ENCODE data around the gene ANGPTL2. TPM values are rescaled to one million over a fixed set of nuclear protein-coding genes. Genes with fewer than 3 reads are reported as not detected.

ANGPTL2 gene
- total RNA-seq, 1 donor from 2014 or later = 16.6 TPM

- DNase-seq (ENCODE audit: low spot score in 2 of 2, unreplicated experiment in 2 of 2) = no peak
- Mint-ChIP-seq H3K4me1 (peaks cover 5% of the 10 kb centered on the region), H3K27ac (no peak overlapping the region), H3K36me3 (peaks cover 19% of the 10 kb centered on the region), H3K27me3 (ENCODE audit: low read depth) (no peaks in the 10 kb centered on the region), H3K4me3 (no peak overlapping the region), H3K9me3 (no peaks in the 10 kb centered on the region)
- TF ChIP-seq CTCF (IDR thresholded peaks at IDR 0.05; ENCODE audit: unreplicated experiment) = no peak
These were observed 30.9 kb downstream of the ANGPTL2 start for GRCh38 chr9:127091526-127091925.

- Mint-ChIP-seq H3K9me3 (no peaks in the 10 kb centered on the region), H3K27me3 (ENCODE audit: low read depth) (no peaks in the 10 kb centered on the region), H3K4me3 (no peak overlapping the region), H3K36me3 (peaks cover 19% of the 10 kb centered on the region), H3K4me1 (peaks cover 5% of the 10 kb centered on the region), H3K27ac (no peak overlapping the region)
- DNase-seq (ENCODE audit: low spot score in 2 of 2, unreplicated experiment in 2 of 2) = no peak
- TF ChIP-seq CTCF (IDR thresholded peaks at IDR 0.05; ENCODE audit: unreplicated experiment) = no peak
These were observed 32.0 kb downstream of the ANGPTL2 start for GRCh38 chr9:127090341-127090985.

- H3K4me1 Mint-ChIP-seq = peaks cover 5% of the 10 kb centered on the region
- no peak for TF ChIP-seq CTCF (IDR thresholded peaks at IDR 0.05; ENCODE audit: unreplicated experiment)
- peaks cover 19% of the 10 kb centered on the region for H3K36me3 Mint-ChIP-seq
- no peak overlapping the region for H3K4me3 Mint-ChIP-seq
- H3K9me3 Mint-ChIP-seq = no peaks in the 10 kb centered on the region
- peak overlapping the region; percentile 58 for H3K27ac Mint-ChIP-seq
- no peaks in the 10 kb centered on the region for H3K27me3 Mint-ChIP-seq (ENCODE audit: low read depth)
- DNase-seq (ENCODE audit: low spot score in 2 of 2, unreplicated experiment in 2 of 2) = no peak
These were observed 32.8 kb downstream of the ANGPTL2 start for GRCh38 chr9:127089631-127090081.

- Mint-ChIP-seq H3K36me3 (peaks cover 19% of the 10 kb centered on the region), H3K9me3 (no peaks in the 10 kb centered on the region), H3K4me1 (peaks cover 5% of the 10 kb centered on the region), H3K27ac (no peak overlapping the region), H3K27me3 (ENCODE audit: low read depth) (no peaks in the 10 kb centered on the region), H3K4me3 (no peak overlapping the region)
- no peak for DNase-seq (ENCODE audit: low spot score in 2 of 2, unreplicated experiment in 2 of 2)
- no peak for TF ChIP-seq CTCF (IDR thresholded peaks at IDR 0.05; ENCODE audit: unreplicated experiment)
These were observed 33.5 kb downstream of the ANGPTL2 start for GRCh38 chr9:127088724-127089615.

GRCh38 chr9:127087836-127088235 lies 34.6 kb downstream of the ANGPTL2 start:
- H3K4me1 Mint-ChIP-seq = peaks cover 5% of the 10 kb centered on the region

More at GRCh38 chr9:127087836-127088235, 34.6 kb downstream of the ANGPTL2 start:
- Mint-ChIP-seq H3K27me3 (ENCODE audit: low read depth) (no peaks in the 10 kb centered on the region), H3K9me3 (no peaks in the 10 kb centered on the region), H3K4me3 (no peak overlapping the region), H3K27ac (no peak overlapping the region), H3K36me3 (peaks cover 19% of the 10 kb centered on the region)
- no peak for TF ChIP-seq CTCF (IDR thresholded peaks at IDR 0.05; ENCODE audit: unreplicated experiment)
- DNase-seq (ENCODE audit: low spot score in 2 of 2, unreplicated experiment in 2 of 2) = no peak

All from mesothelial cell of epicardium (in vitro differentiated cells).